Left lung (tissue), 10 donors: ENCODE data around the gene TRANK1. TPM values are rescaled to one million over a fixed set of nuclear protein-coding genes. Genes with fewer than 3 reads are reported as not detected.

Experiments used
- ATAC-seq: fragments of 200-7000 bp; cut with Tn5 transposase; one replicate; pipeline ENCODE4 v1.9.1; 2020; ENCODE audit warnings: moderate library complexity
- DNase-seq, 4 donors: peaks; one replicate each; pipeline ENCODE4 v3.0.0-alpha.2; 2013 to 2020
- H3K27ac ChIP-seq, 2 donors: fragments of 200-600 bp; sonication (generic) in 1 of 2; one replicate each; pipeline versions ENCODE4 v1.5.0 to v1.8.0; 2020 to 2021
- H3K27me3 ChIP-seq, 2 donors: fragments of 200-600 bp; sonication (generic) in 1 of 2; one replicate each; pipeline versions ENCODE4 v1.5.0 to v1.8.0; 2020 to 2021
- H3K36me3 ChIP-seq, 2 donors: fragments of 200-600 bp; sonication (generic) in 1 of 2; one replicate each; pipeline versions ENCODE4 v1.5.0 to v1.8.0; 2020 to 2021
- H3K4me1 ChIP-seq, 2 donors: fragments of 200-600 bp; one replicate each; pipeline ENCODE4 v1.8.0; 2021
- H3K4me3 ChIP-seq, 2 donors: fragments of 200-600 bp; sonication (generic) in 1 of 2; one replicate each; pipeline versions ENCODE4 v1.5.0 to v1.8.0; 2020 to 2021; ENCODE audit warnings: mild to moderate bottlenecking in 1 of 2
- H3K9me3 ChIP-seq, 2 donors: fragments of 200-600 bp; sonication (generic) in 1 of 2; one replicate each; pipeline versions ENCODE4 v1.5.0 to v1.8.0; 2020 to 2021
- intact Hi-C, 2 donors: fragments of 100-400 bp; cut with DNase I; formaldehyde crosslinking; loops; one replicate each; pipeline versions ENCODE4 v1.11.2 to v1.14.2; 2022
- polyA plus RNA-seq, 6 donors: library from polyadenylated mRNA; unstranded; fragments of 120-200 nt; gene quantifications; one replicate each; pipeline ENCODE4 v1.2.1, GENCODE V29; 2013; ENCODE audit not compliant: insufficient read length in 6 of 6
- total RNA-seq, 2 donors: library from RNA; stranded (reverse); fragmentation: NEBNext Ultra II Directional; extraction: Animal tissue kit (Norgen Biotek cat#: 25700); gene quantifications; one replicate each; pipeline ENCODE4 v1.2.1, GENCODE V29; 2021
- TF ChIP-seq, protein P1 (sequence below), 2 donors: fragments of 200-600 bp; sonication (generic) in 1 of 2; IDR thresholded peaks; one replicate each; pipeline versions ENCODE4 v1.5.0 to v1.8.0; 2021; ENCODE audit warnings: antibody characterized with exemption in 2 of 2
- donor health status: DM: no; HTN: yes; CAD: no.
- donor health status: DM: no; HTN: no; CAD: no.

The TRANK1 gene
- total and polyA plus RNA-seq, 8 donors = 23.5 to 26.6 (median 26.1) TPM

DNA sequence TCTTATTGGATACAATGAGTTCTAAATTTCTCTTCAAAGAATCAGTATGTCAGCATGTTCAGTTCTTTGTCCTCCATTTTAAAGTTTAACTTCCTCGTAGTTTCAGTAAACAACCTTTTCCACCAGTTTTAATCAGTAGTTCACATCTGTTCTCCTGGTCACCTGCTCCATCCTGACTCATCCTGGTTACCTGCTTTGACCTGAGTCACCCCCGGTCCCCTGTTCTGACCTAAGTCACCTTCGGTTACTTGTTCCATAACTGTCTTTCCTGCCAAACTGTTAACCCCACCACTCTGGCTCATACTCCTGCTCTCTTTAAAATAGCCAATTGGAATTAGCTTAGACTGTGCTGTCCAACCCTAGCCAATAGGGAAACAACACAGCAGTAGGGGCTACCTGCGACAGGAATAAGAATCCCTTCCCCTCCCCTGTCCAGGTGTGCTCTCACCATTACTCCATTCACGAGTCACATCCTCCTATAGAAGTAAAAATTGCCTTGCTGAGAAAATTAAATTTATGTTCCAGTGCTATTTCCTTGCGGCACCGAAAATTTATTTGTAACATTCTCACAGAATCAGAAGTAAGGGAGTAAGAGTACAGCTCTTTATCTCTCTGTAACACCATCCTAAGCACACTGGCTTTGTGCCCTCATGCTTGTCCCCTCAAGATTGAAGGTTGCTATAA is 23.8 kb downstream of the TRANK1 start:
- H3K4me3 ChIP-seq = no peak overlapping the region
- TF ChIP-seq, protein P1, sequence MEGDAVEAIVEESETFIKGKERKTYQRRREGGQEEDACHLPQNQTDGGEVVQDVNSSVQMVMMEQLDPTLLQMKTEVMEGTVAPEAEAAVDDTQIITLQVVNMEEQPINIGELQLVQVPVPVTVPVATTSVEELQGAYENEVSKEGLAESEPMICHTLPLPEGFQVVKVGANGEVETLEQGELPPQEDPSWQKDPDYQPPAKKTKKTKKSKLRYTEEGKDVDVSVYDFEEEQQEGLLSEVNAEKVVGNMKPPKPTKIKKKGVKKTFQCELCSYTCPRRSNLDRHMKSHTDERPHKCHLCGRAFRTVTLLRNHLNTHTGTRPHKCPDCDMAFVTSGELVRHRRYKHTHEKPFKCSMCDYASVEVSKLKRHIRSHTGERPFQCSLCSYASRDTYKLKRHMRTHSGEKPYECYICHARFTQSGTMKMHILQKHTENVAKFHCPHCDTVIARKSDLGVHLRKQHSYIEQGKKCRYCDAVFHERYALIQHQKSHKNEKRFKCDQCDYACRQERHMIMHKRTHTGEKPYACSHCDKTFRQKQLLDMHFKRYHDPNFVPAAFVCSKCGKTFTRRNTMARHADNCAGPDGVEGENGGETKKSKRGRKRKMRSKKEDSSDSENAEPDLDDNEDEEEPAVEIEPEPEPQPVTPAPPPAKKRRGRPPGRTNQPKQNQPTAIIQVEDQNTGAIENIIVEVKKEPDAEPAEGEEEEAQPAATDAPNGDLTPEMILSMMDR (IDR thresholded peaks at IDR 0.05) = no peak
- H3K4me1 ChIP-seq = peaks cover 0 to 32% of the 10 kb centered on the region in 2 donors
- ATAC-seq = no peak
- no peak for DNase-seq
- H3K27ac ChIP-seq = no peak overlapping the region
- intact Hi-C loops = no loop called here
- H3K27me3 ChIP-seq = no peaks in the 10 kb centered on the region
- H3K9me3 ChIP-seq = peaks cover 0 to 14% of the 10 kb centered on the region in 2 donors
- H3K36me3 ChIP-seq = no peaks in the 10 kb centered on the region

DNA sequence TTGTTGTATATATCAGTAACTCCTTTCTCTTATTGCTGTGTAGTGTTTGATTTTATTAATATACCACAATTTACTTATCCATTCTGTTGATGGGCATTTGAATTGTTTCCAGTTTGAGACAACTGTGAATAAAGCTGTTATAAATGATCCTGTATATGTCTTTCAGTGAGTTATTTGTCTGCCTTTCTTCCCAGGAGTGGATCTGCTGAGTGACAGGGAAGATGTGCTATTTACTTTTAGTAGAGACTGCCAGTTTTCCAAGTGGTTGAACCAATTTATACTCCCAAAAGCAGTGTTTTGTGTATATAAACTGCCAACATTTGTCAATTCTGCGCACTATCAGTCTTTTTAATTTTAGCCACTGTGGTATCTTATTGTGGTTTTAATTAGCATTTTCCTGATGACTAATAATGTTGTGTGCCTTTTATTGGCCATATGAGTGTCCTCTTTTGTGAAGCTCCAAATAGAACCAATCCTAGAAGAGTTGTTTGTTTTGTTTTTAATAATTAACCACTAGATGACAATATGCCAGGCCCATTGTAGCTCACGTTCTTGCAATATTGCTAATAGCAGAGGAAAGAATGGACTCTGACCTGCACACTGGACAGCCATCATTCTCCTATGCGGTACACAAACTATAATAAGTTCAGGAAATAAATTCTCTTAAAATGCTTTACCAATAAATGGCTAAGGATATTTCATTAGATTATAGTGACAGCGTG is 25.3 kb downstream of the TRANK1 start:
- H3K27me3 ChIP-seq = no peaks in the 10 kb centered on the region
- peaks cover 0 to 26% of the 10 kb centered on the region in 2 donors for H3K4me1 ChIP-seq
- H3K4me3 ChIP-seq = no peak overlapping the region
- intact Hi-C loops = no loop called here
- DNase-seq (no peak), ATAC-seq (no peak)
- TF ChIP-seq, protein P1 (IDR thresholded peaks at IDR 0.05) = no peak
- no peaks in the 10 kb centered on the region for H3K36me3 ChIP-seq
- H3K9me3 ChIP-seq = peaks cover 0 to 14% of the 10 kb centered on the region in 2 donors
- no peak overlapping the region for H3K27ac ChIP-seq

DNA sequence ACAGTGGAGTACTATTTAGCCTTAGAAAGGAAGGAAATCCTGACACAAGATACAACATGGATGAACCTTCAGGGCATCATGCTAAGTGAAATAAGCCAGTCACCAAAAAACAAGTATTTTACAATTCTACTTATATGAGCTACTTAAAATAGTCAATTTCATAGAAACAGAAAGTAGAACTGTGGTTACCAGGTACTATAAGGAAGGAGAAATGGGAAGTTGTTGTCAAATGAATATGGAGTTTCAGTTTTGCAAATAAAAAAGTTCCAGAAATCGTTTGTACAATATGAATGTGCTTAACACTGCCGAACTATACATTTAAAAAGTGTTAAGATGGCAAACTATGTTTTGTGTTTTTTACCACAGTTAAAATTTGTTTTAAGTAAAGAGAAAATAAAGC is 26.8 kb downstream of the TRANK1 start:
- intact Hi-C loops = no loop called here
- no peak for DNase-seq
- Histone ChIP-seq H3K9me3 (peaks cover 0 to 14% of the 10 kb centered on the region in 2 donors), H3K27me3 (no peaks in the 10 kb centered on the region), H3K4me1 (peaks cover 0 to 21% of the 10 kb centered on the region in 2 donors), H3K4me3 (no peak overlapping the region), H3K27ac (peak overlapping the region in 1 of 2 donors; percentile 61), H3K36me3 (no peaks in the 10 kb centered on the region)
- no peak for ATAC-seq
- TF ChIP-seq, protein P1 (IDR thresholded peaks at IDR 0.05) = no peak

DNA sequence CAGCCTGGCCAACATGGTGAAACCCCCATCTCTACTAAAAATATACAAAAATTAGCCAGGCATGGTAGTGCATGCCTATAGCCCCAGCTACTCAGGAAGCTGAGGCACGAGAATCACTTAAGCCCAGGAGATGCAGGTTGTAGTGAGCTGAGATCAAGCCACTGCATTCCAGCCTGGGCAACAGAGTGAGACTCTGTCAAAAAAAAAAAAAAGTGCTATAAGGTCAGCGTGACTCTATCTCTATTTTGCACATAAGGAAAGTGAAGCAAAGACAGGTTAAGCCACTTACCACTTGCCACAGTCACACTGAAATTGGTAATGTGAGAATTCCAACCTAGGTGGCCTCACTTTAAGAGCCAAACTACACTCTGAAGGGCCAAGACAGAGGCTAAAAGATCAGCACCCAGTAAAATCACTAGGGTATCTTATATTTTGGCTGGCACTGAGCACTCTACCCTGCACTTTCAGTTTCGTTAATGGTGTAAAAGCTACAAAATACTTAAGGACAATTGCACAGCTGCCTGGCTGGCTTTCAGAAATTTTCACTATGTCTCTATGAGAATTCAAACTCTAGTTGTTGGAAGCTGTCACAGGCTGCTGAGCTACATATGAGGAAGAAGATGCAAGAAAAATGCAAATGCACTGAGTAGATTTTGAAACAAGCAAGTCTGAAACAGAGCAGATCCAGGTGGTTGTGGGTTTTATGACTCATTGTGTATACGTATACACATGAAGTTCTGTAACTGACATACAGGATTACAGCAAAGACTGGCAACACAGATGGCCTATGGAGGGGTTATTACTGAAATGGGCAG is 32.7 kb downstream of the TRANK1 start:
- Histone ChIP-seq H3K4me3 (peak overlapping the region in 1 of 2 donors; percentile 22), H3K27ac (peak overlapping the region; percentile 69 to 90), H3K4me1 (peaks cover 10 to 41% of the 10 kb centered on the region in 2 donors), H3K27me3 (no peaks in the 10 kb centered on the region), H3K9me3 (no peaks in the 10 kb centered on the region), H3K36me3 (no peaks in the 10 kb centered on the region)
- ATAC-seq (peak; percentile 77), DNase-seq (peak in 1 of 4 donors; percentile 46)
- TF ChIP-seq, protein P1 (IDR thresholded peaks at IDR 0.05) = no peak
- intact Hi-C loops = no loop called here
